ENCODE measurements around the gene MLLT3. TPM values are rescaled to one million over a fixed set of nuclear protein-coding genes. Genes with fewer than 3 reads are reported as not detected.
A peak's percentile ranks its signal among the peaks of the same experiment; 100 is the strongest.

MLLT3 gene
- total and polyA plus RNA-seq, 2 donors (not counting 3 experiments of a cell fraction or from before 2014, with no cell fraction given): 6.1 to 10.0 TPM

GRCh38 chr9:20593537-20593936 lies 28.8 kb downstream of the MLLT3 start:
- Histone ChIP-seq H3K4me1 (ENCODE audit: control insufficient read depth, extremely low read depth, insufficient read depth, low read length) (peaks cover 4% of the 10 kb centered on the region), H3K27me3 (ENCODE audit: control insufficient read depth in 2 of 2, insufficient read depth in 2 of 2, low read length in 2 of 2) (no peaks in the 10 kb centered on the region), H3K4me3 (replicated peaks in 1 of 3; ENCODE audit: insufficient read depth in 1 of 3, low read depth in 1 of 3, low read length in 3 of 3) (no peak overlapping the region), H2AFZ (ENCODE audit: low read depth, low read length) (no peak overlapping the region), H3K79me2 (ENCODE audit: control insufficient read depth, insufficient read depth, low read length) (no peaks in the 10 kb centered on the region), H3K27ac (ENCODE audit: insufficient read depth, low read depth, low read length) (no peak overlapping the region), H3K36me3 (ENCODE audit: control insufficient read depth in 2 of 2, extremely low read depth in 1 of 2, insufficient read depth in 2 of 2, low read length in 2 of 2) (no peaks in the 10 kb centered on the region), H3K9me1 (replicated peaks; ENCODE audit: control insufficient read depth, extremely low read depth, insufficient read depth, low read length) (no peaks in the 10 kb centered on the region), H3K9ac (replicated peaks; ENCODE audit: extremely low read depth, insufficient read depth, low read length) (no peak overlapping the region), H3K9me3 (replicated peaks; ENCODE audit: control insufficient read depth, insufficient read depth, low read length) (no peaks in the 10 kb centered on the region), H3K4me2 (ENCODE audit: insufficient read depth, low read length) (no peak overlapping the region), H4K20me1 (replicated peaks; ENCODE audit: control insufficient read depth, extremely low read depth, insufficient read depth, low read length) (no peaks in the 10 kb centered on the region)
- FAIRE-seq: peak; percentile 75
- peak; percentile 18 for TF ChIP-seq FOS (IDR thresholded peaks at IDR 0.05; ENCODE audit: borderline replicate concordance, insufficient read depth, low read length)
- TF ChIP-seq POLR2AphosphoS5 (IDR thresholded peaks at IDR 0.05; ENCODE audit: insufficient read depth, low read depth, low read length): no peak
- ChIA-PET POLR2A (no interaction called here), CTCF (interaction anchor here (1.7 kb wide), 1 partner anchor 24 kb away, joined by 4 read pairs; no protein-coding TSS in a partner anchor)
- dilution Hi-C loops (cut with MboI; ENCODE audit: extremely low pct_ligation_motif_present, low sequenced_read_pairs): no loop called here
- no TSS peak for BruUV-seq (replicated peaks)
- DNase-seq (ENCODE audit: low read depth, low spot score): peak; percentile 43
- intact Hi-C loops (cut with micrococcal nuclease): loop anchor here (2.0 kb wide), 1 partner anchor 41 kb away; no protein-coding TSS in a partner anchor

- FAIRE-seq: no peak
- H3K27me3 ChIP-seq (ENCODE audit: control insufficient read depth in 2 of 2, insufficient read depth in 2 of 2, low read length in 2 of 2): no peaks in the 10 kb centered on the region
- intact Hi-C loops (cut with micrococcal nuclease) (loop anchor here (2.0 kb wide), 1 partner anchor 40 kb away; no protein-coding TSS in a partner anchor), dilution Hi-C loops (cut with MboI; ENCODE audit: extremely low pct_ligation_motif_present, low sequenced_read_pairs) (no loop called here)
- H3K36me3 ChIP-seq (ENCODE audit: control insufficient read depth in 2 of 2, extremely low read depth in 1 of 2, insufficient read depth in 2 of 2, low read length in 2 of 2): no peaks in the 10 kb centered on the region
- H3K27ac ChIP-seq (ENCODE audit: insufficient read depth, low read depth, low read length): no peak overlapping the region
- ChIA-PET POLR2A (no interaction called here), CTCF (interaction anchor here (1.7 kb wide), 1 partner anchor 24 kb away, joined by 4 read pairs; no protein-coding TSS in a partner anchor)
- H3K4me1 ChIP-seq (ENCODE audit: control insufficient read depth, extremely low read depth, insufficient read depth, low read length): peaks cover 4% of the 10 kb centered on the region
- H3K9me3 ChIP-seq (replicated peaks; ENCODE audit: control insufficient read depth, insufficient read depth, low read length): no peaks in the 10 kb centered on the region
- no peak overlapping the region for H2AFZ ChIP-seq (ENCODE audit: low read depth, low read length)
- DNase-seq (ENCODE audit: low read depth, low spot score): no peak
- no peak overlapping the region for H3K9ac ChIP-seq (replicated peaks; ENCODE audit: extremely low read depth, insufficient read depth, low read length)
- H3K4me3 ChIP-seq (replicated peaks in 1 of 3; ENCODE audit: insufficient read depth in 1 of 3, low read depth in 1 of 3, low read length in 3 of 3): no peak overlapping the region
- no peaks in the 10 kb centered on the region for H4K20me1 ChIP-seq (replicated peaks; ENCODE audit: control insufficient read depth, extremely low read depth, insufficient read depth, low read length)
- H3K9me1 ChIP-seq (replicated peaks; ENCODE audit: control insufficient read depth, extremely low read depth, insufficient read depth, low read length): no peaks in the 10 kb centered on the region
- no peak overlapping the region for H3K4me2 ChIP-seq (ENCODE audit: insufficient read depth, low read length)
- TF ChIP-seq FOS (IDR thresholded peaks at IDR 0.05; ENCODE audit: borderline replicate concordance, insufficient read depth, low read length) (no peak), CTCF (IDR thresholded peaks at IDR 0.05; ENCODE audit: extremely low read depth in 1 of 2, insufficient read depth in 1 of 2, low read depth in 1 of 2, low read length in 2 of 2) (no peak)
- no TSS peak for BruUV-seq (replicated peaks)
- no peaks in the 10 kb centered on the region for H3K79me2 ChIP-seq (ENCODE audit: control insufficient read depth, insufficient read depth, low read length)
Measured at GRCh38 chr9:20593105-20593504, 29.2 kb downstream of the MLLT3 start.

Measured in endothelial cell of umbilical vein (primary cell).